ENCODE measurements around the gene UGT1A10. TPM values are rescaled to one million over a fixed set of nuclear protein-coding genes. Genes with fewer than 3 reads are reported as not detected.

UGT1A10 gene
- total RNA-seq: not detected in 2 replicates

DNA sequence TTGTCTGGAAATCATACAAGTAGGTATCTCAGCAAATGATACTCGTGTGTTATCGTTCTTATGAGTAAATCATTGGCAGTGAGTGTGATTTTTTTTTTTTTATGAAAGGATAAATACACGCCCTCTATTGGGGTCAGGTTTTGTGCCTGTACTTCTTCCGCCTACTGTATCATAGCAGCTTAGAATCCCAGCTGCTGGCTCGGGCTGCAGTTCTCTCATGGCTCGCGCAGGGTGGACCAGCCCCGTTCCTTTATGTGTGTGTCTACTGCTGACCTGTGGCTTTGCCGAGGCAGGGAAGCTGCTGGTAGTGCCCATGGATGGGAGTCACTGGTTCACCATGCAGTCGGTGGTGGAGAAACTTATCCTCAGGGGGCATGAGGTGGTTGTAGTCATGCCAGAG lies at the start of gene UGT1A10:
TSS of gene UGT1A10 (plus strand) at position 143 of the 400 bp plus-strand sequence. CDS start at position 218, 75 bp downstream.

DNA sequence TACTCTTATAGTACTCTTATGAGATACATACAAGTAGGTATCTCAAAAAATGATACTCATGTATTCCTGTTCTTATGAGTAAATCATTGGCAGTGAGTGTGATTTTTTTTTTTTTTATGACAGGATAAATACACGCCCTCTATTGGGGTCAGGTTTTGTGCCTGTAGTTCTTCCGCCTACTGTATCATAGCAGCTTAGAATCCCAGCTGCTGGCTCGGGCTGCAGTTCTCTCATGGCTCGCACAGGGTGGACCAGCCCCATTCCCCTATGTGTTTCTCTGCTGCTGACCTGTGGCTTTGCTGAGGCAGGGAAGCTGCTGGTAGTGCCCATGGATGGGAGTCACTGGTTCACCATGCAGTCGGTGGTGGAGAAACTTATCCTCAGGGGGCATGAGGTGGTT lies 18.8 kb upstream of the UGT1A10 start, which contains the start of gene UGT1A8:
TSS of gene UGT1A8 (plus strand) at position 158 of the 400 bp plus-strand sequence. CDS start at position 233, 75 bp downstream.

DNA sequence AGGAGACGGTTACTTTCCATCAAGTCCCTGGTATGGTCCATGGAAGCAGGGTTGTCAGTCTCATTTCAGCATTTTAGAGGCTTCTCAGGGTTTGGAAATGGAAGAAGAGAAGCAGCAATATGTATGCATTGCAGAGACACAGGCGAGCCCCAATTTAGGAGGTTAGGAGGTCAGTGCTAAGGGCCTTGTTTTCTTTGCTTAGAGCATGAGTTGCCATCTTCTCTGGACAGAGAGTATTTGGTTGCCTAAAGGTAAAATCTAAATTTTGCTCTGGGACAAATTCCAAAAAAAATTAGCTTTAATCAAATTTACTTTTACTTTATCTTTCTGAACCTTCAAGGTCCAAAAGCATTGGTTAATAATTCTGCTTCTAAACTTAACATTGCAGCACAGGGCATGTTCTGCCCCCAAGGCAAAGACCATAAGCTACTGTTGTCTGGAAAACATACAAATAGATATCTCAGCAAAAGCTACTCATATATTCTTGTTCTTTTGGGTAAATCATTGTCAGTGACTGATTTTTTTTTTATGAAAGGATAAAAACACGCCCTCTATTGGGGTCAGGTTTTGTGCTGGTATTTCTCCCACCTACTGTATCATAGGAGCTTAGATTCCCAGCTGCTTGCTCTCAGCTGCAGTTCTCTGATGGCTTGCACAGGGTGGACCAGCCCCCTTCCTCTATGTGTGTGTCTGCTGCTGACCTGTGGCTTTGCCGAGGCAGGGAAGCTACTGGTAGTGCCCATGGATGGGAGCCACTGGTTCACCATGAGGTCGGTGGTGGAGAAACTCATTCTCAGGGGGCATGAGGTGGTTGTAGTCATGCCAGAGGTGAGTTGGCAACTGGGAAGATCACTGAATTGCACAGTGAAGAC lies 35.3 kb downstream of the UGT1A10 start, which contains the start of gene UGT1A9:
TSS of gene UGT1A9 (plus strand) at position 609 of the 872 bp plus-strand sequence. CDS start at position 646, 37 bp downstream.

DNA sequence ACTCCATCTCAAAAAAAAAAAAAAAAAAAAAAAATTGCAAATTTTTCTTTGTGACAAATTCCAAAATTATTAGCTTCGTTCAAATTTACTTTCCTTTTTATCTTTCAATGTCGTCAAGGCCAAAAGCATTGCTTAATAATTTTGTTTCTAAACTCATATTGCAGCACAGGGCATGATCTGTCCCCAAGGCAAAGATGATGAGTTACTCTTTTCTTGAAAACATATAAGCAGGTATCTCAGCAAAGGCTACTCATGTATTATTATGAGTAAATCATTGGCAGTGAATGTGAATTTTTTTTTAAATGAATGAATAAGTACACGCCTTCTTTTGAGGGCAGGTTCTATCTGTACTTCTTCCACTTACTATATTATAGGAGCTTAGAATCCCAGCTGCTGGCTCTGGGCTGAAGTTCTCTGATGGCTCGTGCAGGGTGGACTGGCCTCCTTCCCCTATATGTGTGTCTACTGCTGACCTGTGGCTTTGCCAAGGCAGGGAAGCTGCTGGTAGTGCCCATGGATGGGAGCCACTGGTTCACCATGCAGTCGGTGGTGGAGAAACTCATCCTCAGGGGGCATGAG lies 45.4 kb downstream of the UGT1A10 start, which contains the start of gene UGT1A7:
TSS of gene UGT1A7 (plus strand) at position 381 of the 579 bp plus-strand sequence. CDS start at position 418, 37 bp downstream.

DNA sequence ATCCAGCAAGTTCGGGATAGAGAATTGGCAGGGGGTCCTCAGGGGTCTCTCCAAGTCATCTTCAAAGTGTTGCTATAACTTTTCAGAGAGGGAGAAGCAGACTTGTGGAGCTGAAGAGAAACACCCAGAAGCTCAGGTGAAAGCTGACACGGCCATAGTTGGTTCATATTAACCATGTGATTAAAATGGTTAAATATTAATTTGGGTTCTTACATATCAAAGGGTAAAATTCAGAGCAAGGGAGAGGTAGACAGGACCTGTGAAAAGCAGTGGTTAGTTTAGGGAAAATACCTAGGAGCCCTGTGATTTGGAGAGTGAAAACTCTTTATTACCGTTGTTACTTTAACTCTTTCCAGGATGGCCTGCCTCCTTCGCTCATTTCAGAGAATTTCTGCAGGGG lies 56.4 kb downstream of the UGT1A10 start, which contains the start of gene UGT1A6:
TSS of gene UGT1A6 (plus strand) at position 243 of the 400 bp plus-strand sequence. CDS start at position 358, 115 bp downstream.

DNA sequence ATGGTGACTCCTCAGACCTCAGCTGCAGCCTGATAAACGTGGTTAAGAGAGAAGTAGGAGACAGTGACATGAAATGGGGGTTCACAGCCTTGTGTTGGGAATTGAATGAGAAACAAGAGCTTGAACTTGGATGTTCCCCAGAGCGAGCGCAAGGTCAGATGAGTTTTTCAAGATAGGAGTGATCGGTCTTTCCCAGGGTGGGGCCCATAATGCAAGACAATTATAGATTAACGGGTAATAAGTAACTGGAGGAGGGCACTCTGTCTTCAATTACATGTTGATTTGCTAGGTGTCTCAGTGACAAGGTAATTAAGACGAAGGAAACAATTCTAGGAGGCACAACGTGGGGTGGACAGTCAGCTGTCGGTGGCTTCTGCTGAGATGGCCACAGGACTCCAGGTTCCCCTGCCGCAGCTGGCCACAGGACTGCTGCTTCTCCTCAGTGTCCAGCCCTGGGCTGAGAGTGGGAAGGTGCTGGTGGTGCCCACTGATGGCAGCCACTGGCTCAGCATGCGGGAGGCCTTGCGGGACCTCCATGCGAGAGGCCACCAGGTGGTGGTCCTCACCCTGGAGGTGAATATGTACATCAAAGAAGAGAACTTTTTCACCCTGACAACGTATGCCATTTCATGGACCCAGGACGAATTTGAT lies 76.5 kb downstream of the UGT1A10 start, which contains the start of gene UGT1A5:
TSS of gene UGT1A5 (plus strand) at position 297 of the 651 bp plus-strand sequence. CDS start at position 382, 85 bp downstream.

DNA sequence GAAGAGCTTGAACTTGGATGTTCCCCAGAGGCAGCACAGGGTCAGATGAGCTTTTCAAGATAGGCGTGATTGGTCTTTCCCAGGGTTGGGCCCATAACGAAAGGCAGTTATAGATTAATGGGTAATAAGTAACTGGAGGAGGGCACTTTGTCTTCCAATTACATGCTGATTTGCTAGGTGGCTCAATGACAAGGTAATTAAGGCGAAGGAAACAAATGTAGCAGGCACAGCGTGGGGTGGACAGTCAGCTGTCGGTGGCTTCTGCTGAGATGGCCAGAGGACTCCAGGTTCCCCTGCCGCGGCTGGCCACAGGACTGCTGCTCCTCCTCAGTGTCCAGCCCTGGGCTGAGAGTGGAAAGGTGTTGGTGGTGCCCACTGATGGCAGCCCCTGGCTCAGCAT lies 82.3 kb downstream of the UGT1A10 start, which contains the start of gene UGT1A4:
TSS of gene UGT1A4 (plus strand) at position 185 of the 400 bp plus-strand sequence. CDS start at position 270, 85 bp downstream.

DNA sequence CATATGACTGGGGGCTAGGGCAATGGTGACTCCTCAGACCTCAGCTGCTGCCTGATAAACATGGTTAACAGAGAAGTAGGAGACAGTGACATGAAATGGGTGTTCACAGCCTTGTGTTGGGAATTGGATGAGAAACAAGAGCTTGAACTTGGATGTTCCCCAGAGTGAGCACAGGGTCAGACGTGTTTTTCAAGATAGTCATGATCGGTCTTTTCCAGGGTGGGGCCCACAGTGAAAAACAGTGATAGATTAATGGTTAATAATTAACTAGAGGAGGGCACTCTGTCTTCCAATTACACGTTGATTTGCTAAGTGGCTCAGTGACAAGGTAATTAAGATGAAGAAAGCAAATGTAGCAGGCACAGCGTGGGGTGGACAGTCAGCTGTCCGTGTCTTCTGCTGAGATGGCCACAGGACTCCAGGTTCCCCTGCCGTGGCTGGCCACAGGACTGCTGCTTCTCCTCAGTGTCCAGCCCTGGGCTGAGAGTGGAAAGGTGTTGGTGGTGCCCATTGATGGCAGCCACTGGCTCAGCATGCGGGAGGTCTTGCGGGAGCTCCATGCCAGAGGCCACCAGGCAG lies 92.6 kb downstream of the UGT1A10 start, which contains the start of gene UGT1A3:
TSS of gene UGT1A3 (plus strand) at position 320 of the 579 bp plus-strand sequence. CDS start at position 405, 85 bp downstream.

DNA sequence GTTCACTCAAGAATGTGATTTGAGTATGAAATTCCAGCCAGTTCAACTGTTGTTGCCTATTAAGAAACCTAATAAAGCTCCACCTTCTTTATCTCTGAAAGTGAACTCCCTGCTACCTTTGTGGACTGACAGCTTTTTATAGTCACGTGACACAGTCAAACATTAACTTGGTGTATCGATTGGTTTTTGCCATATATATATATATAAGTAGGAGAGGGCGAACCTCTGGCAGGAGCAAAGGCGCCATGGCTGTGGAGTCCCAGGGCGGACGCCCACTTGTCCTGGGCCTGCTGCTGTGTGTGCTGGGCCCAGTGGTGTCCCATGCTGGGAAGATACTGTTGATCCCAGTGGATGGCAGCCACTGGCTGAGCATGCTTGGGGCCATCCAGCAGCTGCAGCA lies 123.8 kb downstream of the UGT1A10 start, which contains the start of gene UGT1A1:
TSS of gene UGT1A1 (plus strand) at position 228 of the 400 bp plus-strand sequence. CDS start at position 246, 18 bp downstream.

DNA sequence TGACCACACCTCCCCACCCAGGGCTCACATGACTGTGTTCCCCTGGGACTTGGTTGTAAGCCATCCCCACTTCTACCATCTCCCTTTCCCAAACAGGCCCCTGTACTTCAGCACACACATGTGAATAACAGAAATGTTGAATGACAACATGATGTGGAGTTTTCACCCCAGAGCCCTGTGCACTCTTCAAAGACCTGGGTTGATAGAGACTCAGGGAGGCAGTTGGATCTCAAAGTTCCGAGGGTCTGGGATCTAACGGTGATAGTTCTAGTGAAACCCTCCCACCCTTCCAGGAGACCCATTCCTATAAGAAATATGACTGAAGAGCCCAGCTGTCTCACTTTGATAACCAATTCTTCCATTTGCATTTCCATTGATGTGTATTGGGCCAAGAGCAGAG lies 141.8 kb downstream of the UGT1A10 start, which contains the start of gene MROH2A:
TSS of gene MROH2A (plus strand) at position 301 of the 400 bp plus-strand sequence. CDS start 1,029 bp downstream, outside the sequence.

Other genes with a start within 250 kb of the UGT1A10 start
- gene USP40, start 69.7 kb upstream of the UGT1A10 start, total RNA-seq: 27.0 and 29.0 TPM in 2 replicates
- gene UGT1A8, start 18.8 kb upstream of the UGT1A10 start, total RNA-seq: not detected in 2 replicates
- gene UGT1A9, start 35.5 kb downstream of the UGT1A10 start, total RNA-seq: not detected in 2 replicates
- not detected in 2 replicates for gene UGT1A7, start 45.5 kb downstream of the UGT1A10 start, total RNA-seq
- gene UGT1A6, start 56.4 kb downstream of the UGT1A10 start, total RNA-seq: not detected in 2 replicates
- gene UGT1A5, start 76.5 kb downstream of the UGT1A10 start, total RNA-seq: not detected in 2 replicates
- under 0.01 TPM in 1 of 2 replicates, not detected in the other for gene UGT1A4, start 82.3 kb downstream of the UGT1A10 start, total RNA-seq
- gene UGT1A3, start 92.6 kb downstream of the UGT1A10 start, total RNA-seq: not detected in 2 replicates
- gene UGT1A1, start 123.8 kb downstream of the UGT1A10 start, total RNA-seq: not detected in 2 replicates
- gene MROH2A, start 141.9 kb downstream of the UGT1A10 start, total RNA-seq: under 0.01 TPM in 1 of 2 replicates, not detected in the other
- 0.26 and 3.0 TPM in 2 replicates for gene HJURP, start 218.1 kb downstream of the UGT1A10 start, total RNA-seq